ENCODE measurements around the gene LHX4. TPM values are rescaled to one million over a fixed set of nuclear protein-coding genes. Genes with fewer than 3 reads are reported as not detected.

Gene LHX4
- total and polyA plus RNA-seq, 4 donors: under 0.01 to 0.19 (median 0.05) TPM

GRCh38 chr1:180192172-180192571, 37.9 kb upstream of the LHX4 start:
- Histone ChIP-seq H3K4me1 (ENCODE audit: control insufficient read depth in 4 of 4, insufficient read depth in 4 of 4, low read length in 3 of 4) (peaks cover 1 to 7% (median 2%) of the 10 kb centered on the region in 4 donors), H3K27me3 (ENCODE audit: control insufficient read depth in 4 of 4, insufficient read depth in 4 of 4, low read length in 3 of 4) (no peaks in the 10 kb centered on the region), H3K4me3 (ENCODE audit: low read depth in 1 of 3, low read length in 3 of 3) (no peak overlapping the region), H3K27ac (ENCODE audit: low read depth in 1 of 2, low read length in 2 of 2) (no peak overlapping the region), H3K9ac (ENCODE audit: low read depth in 1 of 2, low read length in 2 of 2) (no peak overlapping the region), H3K9me3 (ENCODE audit: control insufficient read depth in 4 of 4, low read length in 3 of 4) (no peaks in the 10 kb centered on the region), H3K36me3 (ENCODE audit: control insufficient read depth in 4 of 4, insufficient read depth in 3 of 4, low read depth in 1 of 4, low read length in 3 of 4) (peaks cover 0 to 2% (median under 1%) of the 10 kb centered on the region in 4 donors)
- TF ChIP-seq FOXA2 (IDR thresholded peaks at IDR 0.05) (no peak), NR2F2 (IDR thresholded peaks at IDR 0.05) (no peak), GABPA (IDR thresholded peaks at IDR 0.05 in 1 of 2, conservative IDR thresholded peaks at IDR 0.05 in 1 of 2) (no peak), HNF4G (IDR thresholded peaks at IDR 0.05) (no peak), JUND (IDR thresholded peaks at IDR 0.05) (no peak), TAF1 (conservative IDR thresholded peaks at IDR 0.05) (no peak), HNF4A (conservative IDR thresholded peaks at IDR 0.05) (no peak), FOXA1 (IDR thresholded peaks at IDR 0.05) (no peak), RAD21 (IDR thresholded peaks at IDR 0.05) (no peak), SP1 (IDR thresholded peaks at IDR 0.05) (no peak), EGR1 (IDR thresholded peaks at IDR 0.05; ENCODE audit: low read depth in 2 of 2) (no peak), ATF3 (IDR thresholded peaks at IDR 0.05) (no peak)
- 92% methylated on average over 7 of the region's 7 CpGs for WGBS
- no peak for DNase-seq (ENCODE audit: low spot score)

GRCh38 chr1:180193141-180194047, 36.7 kb upstream of the LHX4 start:
- peaks cover 0 to 2% (median 0%) of the 10 kb centered on the region in 4 donors for H3K36me3 ChIP-seq (ENCODE audit: control insufficient read depth in 4 of 4, insufficient read depth in 3 of 4, low read depth in 1 of 4, low read length in 3 of 4)
- DNase-seq (ENCODE audit: low spot score): no peak
- no peak for TF ChIP-seq ATF3 (IDR thresholded peaks at IDR 0.05)
- no peak for TF ChIP-seq YY1 (IDR thresholded peaks at IDR 0.05)
- peak in 1 of 2 donors; percentile 57 for TF ChIP-seq RXRA (IDR thresholded peaks at IDR 0.05)
- peak; percentile 54 for TF ChIP-seq HNF4G (IDR thresholded peaks at IDR 0.05)
- TF ChIP-seq HNF4A (conservative IDR thresholded peaks at IDR 0.05): peak; percentile 64 to 87
- TF ChIP-seq CTCF (IDR thresholded peaks at IDR 0.05; ENCODE audit: low read depth, low read length, missing input control): no peak
- TF ChIP-seq SP1 (IDR thresholded peaks at IDR 0.05): peak; percentile 43
- no peak overlapping the region for H3K4me3 ChIP-seq (ENCODE audit: low read depth in 1 of 3, low read length in 3 of 3)
- no peaks in the 10 kb centered on the region for H3K27me3 ChIP-seq (ENCODE audit: control insufficient read depth in 4 of 4, insufficient read depth in 4 of 4, low read length in 3 of 4)
- peaks cover 1 to 7% (median 2%) of the 10 kb centered on the region in 4 donors for H3K4me1 ChIP-seq (ENCODE audit: control insufficient read depth in 4 of 4, insufficient read depth in 4 of 4, low read length in 3 of 4)
- no peaks in the 10 kb centered on the region for H3K9me3 ChIP-seq (ENCODE audit: control insufficient read depth in 4 of 4, low read length in 3 of 4)
- H3K9ac ChIP-seq (ENCODE audit: low read depth in 1 of 2, low read length in 2 of 2): no peak overlapping the region
- no peak overlapping the region for H3K27ac ChIP-seq (ENCODE audit: low read depth in 1 of 2, low read length in 2 of 2)
- 85% methylated on average over 18 of the region's 18 CpGs for WGBS

GRCh38 chr1:180194048-180194425, 36.0 kb upstream of the LHX4 start:
- Histone ChIP-seq H3K4me3 (ENCODE audit: low read depth in 1 of 3, low read length in 3 of 3) (no peak overlapping the region), H3K27me3 (ENCODE audit: control insufficient read depth in 4 of 4, insufficient read depth in 4 of 4, low read length in 3 of 4) (no peaks in the 10 kb centered on the region), H3K9me3 (ENCODE audit: control insufficient read depth in 4 of 4, low read length in 3 of 4) (no peaks in the 10 kb centered on the region), H3K27ac (ENCODE audit: low read depth in 1 of 2, low read length in 2 of 2) (no peak overlapping the region), H3K4me1 (ENCODE audit: control insufficient read depth in 4 of 4, insufficient read depth in 4 of 4, low read length in 3 of 4) (peaks cover 1 to 7% (median 2%) of the 10 kb centered on the region in 4 donors), H3K9ac (ENCODE audit: low read depth in 1 of 2, low read length in 2 of 2) (no peak overlapping the region), H3K36me3 (ENCODE audit: control insufficient read depth in 4 of 4, insufficient read depth in 3 of 4, low read depth in 1 of 4, low read length in 3 of 4) (peaks cover 0 to 2% (median 0%) of the 10 kb centered on the region in 4 donors)
- WGBS: 96% methylated on average over 14 of the region's 14 CpGs
- no peak for DNase-seq (ENCODE audit: low spot score)
- TF ChIP-seq SP1 (IDR thresholded peaks at IDR 0.05): no peak
- TF ChIP-seq GABPA (IDR thresholded peaks at IDR 0.05 in 1 of 2, conservative IDR thresholded peaks at IDR 0.05 in 1 of 2): no peak
- no peak for TF ChIP-seq RXRA (IDR thresholded peaks at IDR 0.05)
- TF ChIP-seq EGR1 (IDR thresholded peaks at IDR 0.05; ENCODE audit: low read depth in 2 of 2): no peak
- TF ChIP-seq MAX (IDR thresholded peaks at IDR 0.05): no peak
- no peak for TF ChIP-seq NR2F2 (IDR thresholded peaks at IDR 0.05)
- no peak for TF ChIP-seq RAD21 (IDR thresholded peaks at IDR 0.05)
- no peak for TF ChIP-seq HNF4A (conservative IDR thresholded peaks at IDR 0.05)
- no peak for TF ChIP-seq FOXA2 (IDR thresholded peaks at IDR 0.05)
- TF ChIP-seq FOXA1 (IDR thresholded peaks at IDR 0.05): no peak
- TF ChIP-seq CTCF (IDR thresholded peaks at IDR 0.05; ENCODE audit: low read depth, low read length, missing input control): no peak
- TF ChIP-seq YY1 (IDR thresholded peaks at IDR 0.05): no peak
- no peak for TF ChIP-seq ZBTB33 (IDR thresholded peaks at IDR 0.05)
- no peak for TF ChIP-seq ATF3 (IDR thresholded peaks at IDR 0.05)
- TF ChIP-seq HNF4G (IDR thresholded peaks at IDR 0.05): no peak
- TF ChIP-seq TAF1 (conservative IDR thresholded peaks at IDR 0.05): no peak
- TF ChIP-seq JUND (IDR thresholded peaks at IDR 0.05): no peak

All from liver (tissue), 9 donors.